OCI-LY1 (cell line): Measurements from ENCODE around the gene SLC12A6.

Source experiments
- CTCF ChIP-seq: fragments of 200-600 bp; sonication (generic), shearing (Covaris generic); IDR thresholded peaks from 2 replicates; pipeline ENCODE4 v1.5.1; 2017; ENCODE audit warnings: mild to moderate bottlenecking, antibody characterized with exemption, low read length, moderate library complexity, mixed read lengths
- EZH2 ChIP-seq: fragments of 200-600 bp; sonication (generic), shearing (Covaris generic); IDR thresholded peaks from 2 replicates; pipeline ENCODE4 v1.8.0; 2017; ENCODE audit warnings: borderline replicate concordance, mixed run types, mild to moderate bottlenecking, antibody characterized with exemption, low read length, moderate library complexity, mixed read lengths

- TF ChIP-seq CTCF (no peak), EZH2 (no peak)
Measured at GRCh38 chr15:34262362-34262761, 75.2 kb downstream of the SLC12A6 start.
